SK-N-SH (cell line): Measurements from ENCODE around the gene PLAAT5. TPM values are rescaled to one million over a fixed set of nuclear protein-coding genes. Genes with fewer than 3 reads are reported as not detected.

Experiments used
- CTCF ChIA-PET: fragments of 300-600, 350-600 bp; formaldehyde crosslinking; extraction: SDS; loops from one replicate; lab custom pipeline; 2021; lab: Yijun Ruan, JAX
- POLR2A ChIA-PET: fragments of 350-600 bp; sonication (Branson Sonifier 250); formaldehyde crosslinking; extraction: SDS; loops from one replicate; lab custom pipeline; 2020; ENCODE audit warnings: antibody characterized with exemption, inconsistent platforms; lab: Yijun Ruan, JAX
- DNase-seq: peaks from one replicate; pipeline ENCODE4 v3.0.0; 2012
- H2AFZ ChIP-seq: fragments of 200-600 bp; sonication (generic); 2 replicates; pipeline ENCODE4 v1.8.1; 2016; ENCODE audit warnings: antibody characterized with exemption, mild to moderate bottlenecking, low read depth
- H3F3A ChIP-seq: fragments of 200-600 bp; sonication (generic); replicated peaks from 2 replicates; pipeline ENCODE3; 2016; ENCODE audit warnings: antibody characterized with exemption, mild to moderate bottlenecking; ENCODE audit not compliant: insufficient read depth
- H3K27ac ChIP-seq, 2 experiments: fragments of 200-500 bp in 1 of 2; fragments of 200-600 bp in 1 of 2; sonication (Bioruptor generic) in 1 of 2; sonication (generic), shearing (Covaris generic) in 1 of 2; 2 replicates each; pipeline versions ENCODE4 v1.5.1 to v1.6.1; 2014 to 2016; ENCODE audit warnings: low read depth in 2 of 2, inconsistent platforms in 1 of 2, low read length in 1 of 2, mild to moderate bottlenecking in 1 of 2, mixed read lengths in 1 of 2
- H3K27me3 ChIP-seq: fragments of 200-600 bp; sonication (generic), shearing (Covaris generic); 2 replicates; pipeline ENCODE4 v1.6.1; 2016; ENCODE audit warnings: mixed run types; ENCODE audit not compliant: insufficient read depth
- H3K36me3 ChIP-seq, 2 experiments: fragments of 200-500 bp in 1 of 2; fragments of 200-600 bp in 1 of 2; sonication (Bioruptor generic) in 1 of 2; sonication (generic) in 1 of 2; replicated peaks in 1 of 2; 2 replicates each; pipeline versions ENCODE3 to v1.5.1; 2014 to 2016; ENCODE audit warnings: low read length in 1 of 2, mild to moderate bottlenecking in 1 of 2; ENCODE audit not compliant: insufficient read depth in 2 of 2, control insufficient read depth in 1 of 2
- H3K4me1 ChIP-seq, 2 experiments: fragments of 200-500 bp in 1 of 2; fragments of 200-600 bp in 1 of 2; sonication (Bioruptor generic) in 1 of 2; sonication (generic), shearing (Covaris generic) in 1 of 2; 2 replicates each; pipeline versions ENCODE4 v1.5.1 to v1.6.1; 2014 to 2016; ENCODE audit warnings: low read depth in 1 of 2, low read length in 1 of 2, mixed run types in 1 of 2; ENCODE audit not compliant: insufficient read depth in 2 of 2, control insufficient read depth in 1 of 2
- H3K4me2 ChIP-seq: fragments of 200-600 bp; sonication (generic), shearing (Covaris generic); 2 replicates; pipeline ENCODE4 v1.6.1; 2017; ENCODE audit warnings: mixed run types
- H3K4me3 ChIP-seq, 2 experiments: fragments of 200-500 bp in 1 of 2; fragments of 200-600 bp in 1 of 2; sonication (Bioruptor generic) in 1 of 2; sonication (generic), shearing (Covaris generic) in 1 of 2; 2 replicates each; pipeline versions ENCODE4 v1.5.1 to v1.8.1; 2014 to 2016; ENCODE audit warnings: low read depth in 2 of 2, inconsistent platforms in 1 of 2, low read length in 1 of 2, mild to moderate bottlenecking in 1 of 2, mixed read lengths in 1 of 2, moderate library complexity in 1 of 2
- H3K79me2 ChIP-seq: fragments of 200-600 bp; sonication (generic); 2 replicates; pipeline ENCODE4 v1.8.1; 2017; ENCODE audit warnings: mild to moderate bottlenecking; ENCODE audit not compliant: insufficient read depth
- H3K9ac ChIP-seq: fragments of 200-600 bp; sonication (generic); 2 replicates; pipeline ENCODE4 v1.6.1; 2017; ENCODE audit warnings: mixed run types
- H3K9me2 ChIP-seq: fragments of 200-600 bp; sonication (generic); 2 replicates; pipeline ENCODE4 v1.6.1; 2017; ENCODE audit warnings: mixed run types
- H3K9me3 ChIP-seq: fragments of 200-600 bp; sonication (generic); 2 replicates; pipeline ENCODE4 v1.6.1; 2017; ENCODE audit warnings: mixed run types, mild to moderate bottlenecking, moderate library complexity
- H4K20me1 ChIP-seq: fragments of 200-600 bp; sonication (generic); 2 replicates; pipeline ENCODE4 v1.6.1; 2017; ENCODE audit warnings: mild to moderate bottlenecking, mixed run types; ENCODE audit not compliant: insufficient read depth
- CHD2 ChIP-seq: fragments of 150-350 bp; IDR thresholded peaks from 2 replicates; pipeline ENCODE4 v1.6.1; 2018; ENCODE audit warnings: low read length; ENCODE audit not compliant: partially characterized antibody
- NFIC ChIP-seq: IDR thresholded peaks from 2 replicates; pipeline ENCODE4 v1.4.0; 2012; ENCODE audit warnings: borderline replicate concordance
- NRF1 ChIP-seq: IDR thresholded peaks from 2 replicates; pipeline ENCODE4 v1.6.1; 2012; ENCODE audit warnings: low read depth, mild to moderate bottlenecking, low read length
- REST ChIP-seq: IDR thresholded peaks from 2 replicates; pipeline ENCODE4 v1.6.1; 2012; ENCODE audit warnings: mild to moderate bottlenecking, low read depth, low read length, moderate library complexity
- RXRA ChIP-seq: IDR thresholded peaks from 2 replicates; pipeline ENCODE4 v1.4.0; 2012; ENCODE audit warnings: low read depth, mild to moderate bottlenecking, borderline replicate concordance
- TEAD4 ChIP-seq: IDR thresholded peaks from 2 replicates; pipeline ENCODE4 v1.4.0; 2012; ENCODE audit warnings: mild to moderate bottlenecking, borderline replicate concordance; ENCODE audit not compliant: insufficient read depth
- USF2 ChIP-seq: fragments of 150-350 bp; IDR thresholded peaks from 2 replicates; pipeline ENCODE4 v1.6.1; 2017; ENCODE audit warnings: antibody characterized with exemption, low read length, low read depth, borderline replicate concordance
- WGBS: methylation state at CpG from one replicate; pipeline ENCODE4 v1.1.6; 2017; ENCODE audit warnings: low lambda C conversion rate; 5-methylcytosine and 5-hydroxymethylcytosine counted together
- polyA plus RNA-seq, 3 experiments: library from polyadenylated mRNA; depleted of rRNA; stranded (reverse); fragments of >200 nt; gene quantifications; 2 replicates each; pipeline ENCODE4 v1.2.3, GENCODE V29; 2012

Gene PLAAT5
- polyA plus RNA-seq, 1 of the 3 experiments (the other 2 are of a cell fraction) = not detected

GRCh38 chr11:63507511-63507910, 16.5 kb upstream of the PLAAT5 start:
- Histone ChIP-seq H3K9me3 (no peaks in the 10 kb centered on the region), H3K4me3 (no peak overlapping the region), H3K9me2 (no peaks in the 10 kb centered on the region), H3K4me2 (no peak overlapping the region), H3K9ac (no peak overlapping the region), H3F3A (no peaks in the 10 kb centered on the region), H3K36me3 (no peaks in the 10 kb centered on the region), H2AFZ (no peak overlapping the region), H3K79me2 (no peaks in the 10 kb centered on the region), H3K27me3 (no peaks in the 10 kb centered on the region; the same call in 1 of the 2 replicates), H3K27ac (no peak overlapping the region), H3K4me1 (peaks cover 0 to 3% of the 10 kb centered on the region in 2 experiments; a peak in 1 of 4 replicates), H4K20me1 (no peaks in the 10 kb centered on the region)
- CTCF ChIA-PET = interaction anchor here (0.9 to 2.4 kb wide), 4 partner anchors 13 to 135 kb away, joined by 3 to 17 read pairs (median 4); no protein-coding TSS in a partner anchor
- DNase-seq = no peak
- WGBS = 37% methylated on average over 2 of the region's 2 CpGs
- POLR2A ChIA-PET = no interaction called here
- TF ChIP-seq CHD2 (no peak), RXRA (no peak)
- TF ChIP-seq, all 33 proteins: peak for 0

GRCh38 chr11:63506876-63507275, 15.9 kb upstream of the PLAAT5 start:
- peaks cover 0 to 3% of the 10 kb centered on the region in 2 experiments; a peak in 1 of 4 replicates for H3K4me1 ChIP-seq
- no peaks in the 10 kb centered on the region for H3F3A ChIP-seq
- H3K79me2 ChIP-seq = no peaks in the 10 kb centered on the region
- POLR2A ChIA-PET = no interaction called here
- no peak overlapping the region for H3K9ac ChIP-seq
- TF ChIP-seq NRF1 = no peak
- no peak for TF ChIP-seq TEAD4
- no peak for TF ChIP-seq REST
- TF ChIP-seq, all 33 proteins: peak for 0
- DNase-seq = no peak
- no peaks in the 10 kb centered on the region for H3K27me3 ChIP-seq
- no peaks in the 10 kb centered on the region for H3K9me3 ChIP-seq
- H3K9me2 ChIP-seq = no peaks in the 10 kb centered on the region
- no peak overlapping the region for H3K4me2 ChIP-seq
- no peak overlapping the region for H2AFZ ChIP-seq
- no peaks in the 10 kb centered on the region for H4K20me1 ChIP-seq
- H3K36me3 ChIP-seq = no peaks in the 10 kb centered on the region
- no peak overlapping the region for H3K27ac ChIP-seq
- CTCF ChIA-PET = interaction anchor here (0.9 to 2.4 kb wide), 4 partner anchors 14 to 135 kb away, joined by 3 to 17 read pairs (median 4); no protein-coding TSS in a partner anchor
- 83% methylated on average over 2 of the region's 2 CpGs for WGBS
- no peak overlapping the region for H3K4me3 ChIP-seq

- Histone ChIP-seq H3K9me3 (no peaks in the 10 kb centered on the region), H3K27me3 (no peaks in the 10 kb centered on the region), H3K4me1 (peaks cover 0 to 3% of the 10 kb centered on the region in 2 experiments; a peak in 1 of 4 replicates), H3K36me3 (no peaks in the 10 kb centered on the region), H4K20me1 (no peaks in the 10 kb centered on the region), H3K4me3 (no peak within 1 kb of the TSS), H3K27ac (no peak within 1 kb of the TSS), H2AFZ (no peak within 1 kb of the TSS), H3K79me2 (no peaks in the 10 kb centered on the region), H3F3A (no peaks in the 10 kb centered on the region), H3K4me2 (no peak within 1 kb of the TSS), H3K9me2 (no peaks in the 10 kb centered on the region), H3K9ac (no peak within 1 kb of the TSS)
- ChIA-PET CTCF (interaction anchor here (1.2 to 1.6 kb wide), 2 partner anchors 27 to 136 kb away, joined by 3 to 8 read pairs; no protein-coding TSS in a partner anchor), POLR2A (no interaction called here)
- TF ChIP-seq USF2 = no peak
- TF ChIP-seq NFIC = no peak
- WGBS = 59% methylated on average over 9 of the region's 15 CpGs
- DNase-seq = no peak
Measured at GRCh38 chr11:63505857-63506528, 15.0 kb upstream of the PLAAT5 start, which contains the start of gene LGALS12. Gene LGALS12, plus strand, starts transcription at chr11:63506084. Its CDS starts 375 bp downstream, at chr11:63506459.
